ENCODE measurements around the gene LRRC25.
A peak's percentile ranks its signal among the peaks of the same experiment; 100 is the strongest.

Gene LRRC25

DNA sequence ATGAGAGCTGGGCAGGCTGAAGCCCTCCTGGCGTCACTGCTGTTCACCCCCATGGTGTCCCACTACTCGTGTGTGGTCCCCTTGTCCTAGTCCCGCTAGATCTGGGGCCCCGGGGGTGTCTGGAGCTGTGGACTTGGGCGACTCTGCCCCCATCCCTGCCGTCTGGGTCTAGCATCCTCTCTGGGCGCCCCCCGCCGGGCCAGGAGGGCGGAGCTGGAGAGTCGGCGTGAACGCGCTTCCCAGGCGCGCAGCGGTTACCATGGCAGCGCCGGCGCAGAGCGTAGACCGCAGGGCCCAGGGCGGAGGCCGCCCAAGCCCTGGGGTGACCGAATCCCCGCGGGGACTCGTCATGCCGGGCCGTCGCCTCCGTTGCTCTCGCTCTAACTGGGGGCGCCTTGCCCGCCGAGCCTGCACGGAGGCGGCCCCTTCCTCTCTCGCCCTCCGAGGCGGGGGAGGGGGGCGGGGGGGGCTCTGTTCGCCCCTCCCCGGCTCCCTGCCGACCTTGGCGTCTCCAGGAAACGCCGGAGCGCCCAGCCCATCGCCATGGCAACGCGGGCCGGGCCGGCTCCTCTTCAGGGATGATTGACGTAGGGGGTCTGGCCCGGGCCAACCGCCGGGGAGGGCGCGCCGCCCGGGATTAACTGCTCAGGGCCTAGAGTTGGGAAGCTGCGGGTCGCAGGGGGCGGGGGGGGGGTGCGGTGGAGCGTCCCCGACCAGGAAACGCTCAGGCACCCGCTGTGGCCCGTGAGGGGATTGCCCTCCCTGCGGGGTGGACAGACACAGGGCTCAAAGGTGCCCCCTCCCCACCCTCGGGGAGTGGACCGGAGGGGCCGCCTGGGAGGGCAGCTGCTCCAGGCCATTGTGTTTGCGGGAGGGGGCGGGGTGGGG is 31.6 kb upstream of the LRRC25 start:
- Histone ChIP-seq H3K9me3 (ENCODE audit: control insufficient read depth, low read length) (no peaks in the 10 kb centered on the region), H3K36me3 (ENCODE audit: control insufficient read depth, insufficient read depth, low read length) (no peaks in the 10 kb centered on the region), H3K27ac (ENCODE audit: insufficient read depth, low read depth, low read length, poor library complexity, severe bottlenecking) (peak overlapping the region; percentile 90), H3K27me3 (ENCODE audit: control insufficient read depth, insufficient read depth, low read length, poor library complexity, severe bottlenecking) (no peaks in the 10 kb centered on the region), H3K4me1 (ENCODE audit: control insufficient read depth, insufficient read depth, low read length) (peaks cover 61% of the 10 kb centered on the region), H3K4me3 (ENCODE audit: insufficient read depth, low read depth, low read length) (peak overlapping the region; percentile 36)
- WGBS, 2 experiments = 1% methylated on average over 77 of the region's 77 CpGs

DNA sequence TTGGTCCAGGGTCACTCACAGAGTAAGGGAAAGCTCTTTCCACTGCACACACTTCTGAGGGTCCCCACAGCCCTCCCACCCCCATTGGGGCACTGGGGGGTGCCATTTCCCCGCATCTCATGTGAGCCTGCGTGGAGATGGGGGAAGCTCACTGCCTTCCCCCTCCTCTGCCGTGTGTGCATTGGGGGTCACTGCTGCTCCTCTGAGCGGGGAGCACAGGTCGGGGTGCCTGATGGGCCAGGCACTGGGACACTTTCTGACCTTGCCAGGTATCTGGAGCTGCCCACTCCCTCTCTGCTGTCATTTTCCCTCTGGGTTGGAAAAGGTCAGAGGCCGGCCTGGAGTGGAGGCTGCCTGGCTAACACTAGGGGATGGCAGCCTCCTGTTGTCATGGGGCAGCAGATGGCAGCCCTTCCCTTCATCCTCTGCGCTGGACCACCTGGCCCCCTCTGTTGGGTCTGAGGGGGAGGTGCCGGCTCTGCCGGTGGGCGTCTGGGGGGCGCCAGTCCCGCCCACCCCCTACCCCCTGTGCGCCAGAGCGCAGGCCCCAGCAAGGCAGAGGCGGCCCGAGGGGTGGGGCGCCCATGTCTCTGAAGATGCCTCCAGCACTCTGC is 30.9 kb upstream of the LRRC25 start:
- Histone ChIP-seq H3K27me3 (ENCODE audit: control insufficient read depth, insufficient read depth, low read length, poor library complexity, severe bottlenecking) (no peaks in the 10 kb centered on the region), H3K4me3 (ENCODE audit: insufficient read depth, low read depth, low read length) (no peak overlapping the region), H3K36me3 (ENCODE audit: control insufficient read depth, insufficient read depth, low read length) (no peaks in the 10 kb centered on the region), H3K4me1 (ENCODE audit: control insufficient read depth, insufficient read depth, low read length) (peaks cover 63% of the 10 kb centered on the region), H3K27ac (ENCODE audit: insufficient read depth, low read depth, low read length, poor library complexity, severe bottlenecking) (peak overlapping the region; percentile 90), H3K9me3 (ENCODE audit: control insufficient read depth, low read length) (no peaks in the 10 kb centered on the region)
- 38 to 41% methylated on average over 17 of the region's 17 CpGs for WGBS, 2 experiments

DNA sequence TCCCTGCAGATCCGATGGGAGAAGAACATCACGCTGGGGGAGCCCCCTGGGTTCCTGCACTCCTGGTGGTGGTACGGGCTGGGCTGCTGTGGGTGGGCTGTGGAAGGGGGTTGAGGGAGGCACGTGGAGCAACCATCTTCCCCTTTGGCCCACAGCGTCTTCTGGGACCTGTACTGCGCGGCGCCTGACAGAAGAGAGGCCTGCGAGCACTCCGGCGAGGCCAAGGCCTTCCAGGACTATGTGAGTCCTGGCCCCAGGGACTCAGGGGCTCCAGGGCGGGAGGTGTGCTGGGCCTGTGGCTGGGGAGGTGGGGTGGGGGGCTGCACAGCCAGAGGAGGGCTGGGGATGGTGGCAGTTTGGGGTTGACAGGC is 30.3 kb upstream of the LRRC25 start:
- H3K27ac ChIP-seq (ENCODE audit: insufficient read depth, low read depth, low read length, poor library complexity, severe bottlenecking) = no peak overlapping the region
- 89 to 90% methylated on average over 12 of the region's 12 CpGs for whole genome bisulfite sequencing, 2 experiments
- no peaks in the 10 kb centered on the region for H3K27me3 ChIP-seq (ENCODE audit: control insufficient read depth, insufficient read depth, low read length, poor library complexity, severe bottlenecking)
- no peaks in the 10 kb centered on the region for H3K9me3 ChIP-seq (ENCODE audit: control insufficient read depth, low read length)
- no peak overlapping the region for H3K4me3 ChIP-seq (ENCODE audit: insufficient read depth, low read depth, low read length)
- H3K36me3 ChIP-seq (ENCODE audit: control insufficient read depth, insufficient read depth, low read length) = no peaks in the 10 kb centered on the region
- peaks cover 58% of the 10 kb centered on the region for H3K4me1 ChIP-seq (ENCODE audit: control insufficient read depth, insufficient read depth, low read length)

DNA sequence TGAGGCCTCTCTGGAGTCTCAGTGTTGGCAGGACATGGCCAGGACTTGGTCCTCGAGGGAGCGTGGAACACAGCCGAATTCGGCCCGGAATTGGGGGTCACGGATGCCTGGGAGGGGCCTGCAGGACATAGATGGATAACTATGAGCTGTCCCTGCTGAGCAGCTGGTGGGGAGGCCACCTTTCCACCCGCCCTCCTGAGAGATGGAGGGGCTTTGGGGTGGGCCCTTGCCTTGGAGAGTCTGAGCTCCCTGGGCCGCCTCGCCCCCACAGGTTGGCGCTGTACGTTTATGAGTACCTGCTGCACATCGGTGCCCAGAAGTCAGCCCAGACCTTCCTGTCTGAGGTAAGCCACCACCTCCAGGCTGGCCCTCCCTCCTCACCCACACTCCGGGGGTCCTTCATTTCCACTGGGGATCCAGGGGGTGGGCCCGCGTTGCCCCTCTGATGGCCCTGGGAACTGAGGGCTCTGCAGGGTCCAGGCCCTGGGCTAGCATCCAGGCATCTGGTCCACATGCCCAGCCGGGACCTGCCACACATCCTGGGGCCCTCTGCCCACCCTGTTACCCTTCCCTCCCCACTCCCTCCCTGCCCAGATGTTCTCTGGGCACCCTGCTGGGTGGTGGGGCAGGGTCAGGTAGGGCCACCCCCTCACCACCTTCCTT is 29.8 kb upstream of the LRRC25 start:
- Histone ChIP-seq H3K27me3 (ENCODE audit: control insufficient read depth, insufficient read depth, low read length, poor library complexity, severe bottlenecking) (no peaks in the 10 kb centered on the region), H3K4me3 (ENCODE audit: insufficient read depth, low read depth, low read length) (no peak overlapping the region), H3K27ac (ENCODE audit: insufficient read depth, low read depth, low read length, poor library complexity, severe bottlenecking) (no peak overlapping the region), H3K9me3 (ENCODE audit: control insufficient read depth, low read length) (no peaks in the 10 kb centered on the region), H3K36me3 (ENCODE audit: control insufficient read depth, insufficient read depth, low read length) (no peaks in the 10 kb centered on the region), H3K4me1 (ENCODE audit: control insufficient read depth, insufficient read depth, low read length) (peaks cover 54% of the 10 kb centered on the region)
- WGBS, 2 experiments = 93 to 95% methylated on average over 16 of the region's 16 CpGs

DNA sequence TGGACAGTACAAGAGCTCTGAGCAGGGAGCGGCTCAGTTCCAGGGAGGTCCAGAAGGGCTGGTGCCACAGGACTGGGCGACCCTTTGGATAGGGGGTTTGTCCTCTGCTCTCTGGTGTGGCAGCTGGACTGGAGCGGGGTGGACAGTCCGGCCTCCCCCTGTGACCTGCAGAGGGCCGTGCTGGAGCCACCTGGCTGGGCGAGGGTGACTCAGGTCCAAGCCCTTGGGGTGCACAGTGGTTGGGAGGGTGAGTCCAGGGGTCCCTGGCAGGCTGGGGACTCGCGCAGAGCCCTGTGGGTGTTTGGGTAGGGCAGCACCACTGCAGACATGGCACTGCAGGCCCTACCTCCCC is 29.0 kb upstream of the LRRC25 start:
- H3K4me3 ChIP-seq (ENCODE audit: insufficient read depth, low read depth, low read length) = no peak overlapping the region
- H3K9me3 ChIP-seq (ENCODE audit: control insufficient read depth, low read length) = no peaks in the 10 kb centered on the region
- H3K4me1 ChIP-seq (ENCODE audit: control insufficient read depth, insufficient read depth, low read length) = peaks cover 46% of the 10 kb centered on the region
- no peak overlapping the region for H3K27ac ChIP-seq (ENCODE audit: insufficient read depth, low read depth, low read length, poor library complexity, severe bottlenecking)
- H3K36me3 ChIP-seq (ENCODE audit: control insufficient read depth, insufficient read depth, low read length) = no peaks in the 10 kb centered on the region
- H3K27me3 ChIP-seq (ENCODE audit: control insufficient read depth, insufficient read depth, low read length, poor library complexity, severe bottlenecking) = no peaks in the 10 kb centered on the region
- WGBS, 2 experiments = 94% methylated on average over 8 of the region's 8 CpGs

DNA sequence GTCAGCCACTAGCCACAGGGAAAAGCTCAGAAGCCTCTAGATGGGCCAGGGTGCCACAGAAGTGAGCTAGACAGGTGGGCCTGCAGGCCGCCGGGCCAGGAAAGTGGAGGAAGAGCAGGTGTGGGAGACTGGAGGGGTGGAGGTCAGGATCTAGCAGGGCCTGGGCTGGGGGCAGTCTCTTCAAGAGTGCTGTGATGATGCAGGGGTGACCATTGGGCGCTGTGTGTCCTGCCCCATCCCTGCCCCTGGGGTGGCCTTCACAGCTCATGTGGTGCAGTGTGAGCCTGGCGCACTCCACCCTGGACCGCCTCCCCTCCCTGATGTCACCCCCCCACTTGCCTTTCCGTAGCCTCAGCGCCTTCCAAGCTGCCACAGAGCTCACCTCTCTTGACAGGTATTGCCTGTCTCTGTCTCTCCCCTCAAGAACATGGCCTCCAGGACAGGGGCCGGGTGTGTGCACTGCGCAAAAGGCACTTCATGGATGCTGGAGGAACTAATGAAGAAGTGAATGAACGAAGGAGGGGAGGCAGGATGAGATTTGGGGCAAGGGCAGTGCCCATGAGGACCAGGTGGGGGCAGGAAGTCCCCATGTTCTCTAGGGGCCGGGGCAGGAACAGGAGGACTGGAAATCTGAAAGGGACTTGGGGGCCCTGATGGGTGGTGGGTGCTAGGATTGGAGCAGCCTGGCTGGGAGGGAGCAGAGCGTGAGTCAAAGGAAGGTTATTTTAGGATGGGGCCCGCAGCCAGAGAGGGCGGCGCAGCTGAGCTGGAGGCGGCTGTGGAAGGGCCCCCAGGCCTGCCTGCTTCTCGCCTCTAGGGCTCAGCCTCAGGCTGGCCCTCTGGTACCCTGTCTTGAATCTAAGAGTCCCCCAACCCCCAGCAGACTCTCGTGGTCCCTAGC is 28.3 kb upstream of the LRRC25 start:
- Histone ChIP-seq H3K4me1 (ENCODE audit: control insufficient read depth, insufficient read depth, low read length) (peaks cover 40% of the 10 kb centered on the region), H3K27ac (ENCODE audit: insufficient read depth, low read depth, low read length, poor library complexity, severe bottlenecking) (no peak overlapping the region), H3K9me3 (ENCODE audit: control insufficient read depth, low read length) (no peaks in the 10 kb centered on the region), H3K27me3 (ENCODE audit: control insufficient read depth, insufficient read depth, low read length, poor library complexity, severe bottlenecking) (no peaks in the 10 kb centered on the region), H3K36me3 (ENCODE audit: control insufficient read depth, insufficient read depth, low read length) (no peaks in the 10 kb centered on the region), H3K4me3 (ENCODE audit: insufficient read depth, low read depth, low read length) (no peak overlapping the region)
- WGBS, 2 experiments = 87 to 88% methylated on average over 18 of the region's 18 CpGs

DNA sequence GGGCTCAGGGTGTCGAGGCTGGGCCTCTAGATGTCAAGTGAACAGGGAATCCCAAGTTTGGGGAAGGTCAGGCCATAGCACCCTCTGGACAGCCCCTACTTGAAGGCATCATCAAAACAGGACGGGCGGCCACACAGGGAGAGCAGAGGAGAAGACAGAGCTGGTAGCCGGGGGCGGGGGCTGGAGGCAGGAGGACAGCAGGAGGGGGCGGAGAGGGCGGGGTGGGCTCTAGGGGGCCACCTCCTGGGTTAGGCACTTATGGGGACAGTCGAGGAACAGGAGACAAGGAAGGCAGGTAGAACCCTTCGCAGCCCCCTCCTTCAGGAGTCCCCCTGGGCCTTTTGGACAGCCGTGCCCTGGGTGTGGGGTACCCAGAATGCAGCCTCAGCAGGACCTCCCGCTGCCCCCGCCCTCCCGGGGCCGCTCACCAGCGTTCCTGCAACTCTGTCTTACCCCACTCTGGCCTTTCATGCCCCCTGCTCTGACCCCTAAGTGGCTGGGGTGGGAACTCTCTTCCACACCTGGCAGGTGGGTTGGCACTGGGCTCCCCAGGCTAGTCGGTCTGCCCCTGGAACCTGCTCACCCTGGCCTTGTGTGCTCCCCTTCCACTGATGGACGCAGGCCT is 27.6 kb upstream of the LRRC25 start:
- H3K36me3 ChIP-seq (ENCODE audit: control insufficient read depth, insufficient read depth, low read length) = no peaks in the 10 kb centered on the region
- peaks cover 5% of the 10 kb centered on the region for H3K27me3 ChIP-seq (ENCODE audit: control insufficient read depth, insufficient read depth, low read length, poor library complexity, severe bottlenecking)
- no peak overlapping the region for H3K4me3 ChIP-seq (ENCODE audit: insufficient read depth, low read depth, low read length)
- H3K9me3 ChIP-seq (ENCODE audit: control insufficient read depth, low read length) = no peaks in the 10 kb centered on the region
- H3K27ac ChIP-seq (ENCODE audit: insufficient read depth, low read depth, low read length, poor library complexity, severe bottlenecking) = no peak overlapping the region
- peaks cover 32% of the 10 kb centered on the region for H3K4me1 ChIP-seq (ENCODE audit: control insufficient read depth, insufficient read depth, low read length)
- 77 to 78% methylated on average over 17 of the region's 17 CpGs for WGBS, 2 experiments

DNA sequence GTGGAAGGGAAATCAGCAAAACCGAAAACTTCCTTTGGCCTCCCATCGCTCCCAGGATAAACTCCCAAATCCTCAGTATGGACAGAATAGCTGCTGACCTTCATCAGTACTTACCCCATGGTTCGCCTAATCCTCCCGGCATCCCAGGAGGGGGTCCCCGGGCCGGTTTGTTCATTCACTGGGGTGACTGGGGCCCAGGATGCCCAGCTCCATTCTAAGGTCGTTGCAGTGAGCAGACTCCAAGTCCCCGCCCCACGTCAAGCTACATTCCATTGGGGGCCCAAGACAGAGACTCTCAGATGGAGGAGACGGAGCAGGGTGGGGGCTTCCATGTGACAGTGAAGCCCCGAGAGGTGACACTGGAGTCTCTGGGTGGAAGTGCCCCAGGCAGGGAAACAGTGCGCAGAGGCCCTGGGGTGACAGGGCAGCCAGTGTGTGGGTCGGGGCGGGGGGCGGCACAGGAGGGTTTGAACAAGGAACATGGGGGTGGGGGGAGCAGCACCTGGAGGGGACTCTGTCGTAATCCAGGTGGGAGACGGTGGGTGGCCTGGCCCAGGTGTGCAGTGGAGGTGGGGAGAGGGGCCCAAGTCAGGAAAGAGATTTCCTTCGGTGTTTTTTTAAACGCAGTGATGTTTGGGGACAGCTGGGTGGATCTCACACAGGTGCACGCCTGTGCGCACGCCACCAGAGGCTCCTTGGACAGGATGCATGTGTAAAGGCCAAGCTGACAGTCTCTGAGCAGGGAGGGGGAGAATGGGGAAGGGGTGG is 26.9 kb upstream of the LRRC25 start:
- no peak overlapping the region for H3K4me3 ChIP-seq (ENCODE audit: insufficient read depth, low read depth, low read length)
- 63 to 64% methylated on average over 22 of the region's 22 CpGs for WGBS, 2 experiments
- H3K27ac ChIP-seq (ENCODE audit: insufficient read depth, low read depth, low read length, poor library complexity, severe bottlenecking) = no peak overlapping the region
- no peaks in the 10 kb centered on the region for H3K9me3 ChIP-seq (ENCODE audit: control insufficient read depth, low read length)
- peaks cover 8% of the 10 kb centered on the region for H3K27me3 ChIP-seq (ENCODE audit: control insufficient read depth, insufficient read depth, low read length, poor library complexity, severe bottlenecking)
- no peaks in the 10 kb centered on the region for H3K36me3 ChIP-seq (ENCODE audit: control insufficient read depth, insufficient read depth, low read length)
- peaks cover 29% of the 10 kb centered on the region for H3K4me1 ChIP-seq (ENCODE audit: control insufficient read depth, insufficient read depth, low read length)

All from ectodermal cell (in vitro differentiated cells).